Measurements from ENCODE around the gene PLCB4.

The PLCB4 gene

DNA sequence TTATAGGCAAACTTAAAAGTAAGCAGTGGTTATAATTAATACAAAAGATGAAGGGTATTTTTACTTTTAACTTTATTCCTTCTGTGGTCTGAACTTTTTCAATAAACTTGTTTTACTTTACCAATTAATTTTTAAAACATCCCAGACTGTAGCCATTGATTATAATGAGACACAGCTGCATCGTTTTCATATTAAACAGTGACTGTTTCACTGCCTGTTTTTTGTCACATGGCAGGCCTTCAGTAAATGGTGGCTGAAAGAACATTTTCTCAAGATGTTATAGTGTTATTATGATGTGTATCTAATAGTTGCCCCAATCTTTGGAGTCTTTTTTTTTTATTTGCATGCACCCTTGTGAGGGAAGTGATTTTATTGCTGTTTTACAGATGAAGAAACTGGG lies 95.1 kb downstream of the PLCB4 start:
- TF ChIP-seq, protein P1, sequence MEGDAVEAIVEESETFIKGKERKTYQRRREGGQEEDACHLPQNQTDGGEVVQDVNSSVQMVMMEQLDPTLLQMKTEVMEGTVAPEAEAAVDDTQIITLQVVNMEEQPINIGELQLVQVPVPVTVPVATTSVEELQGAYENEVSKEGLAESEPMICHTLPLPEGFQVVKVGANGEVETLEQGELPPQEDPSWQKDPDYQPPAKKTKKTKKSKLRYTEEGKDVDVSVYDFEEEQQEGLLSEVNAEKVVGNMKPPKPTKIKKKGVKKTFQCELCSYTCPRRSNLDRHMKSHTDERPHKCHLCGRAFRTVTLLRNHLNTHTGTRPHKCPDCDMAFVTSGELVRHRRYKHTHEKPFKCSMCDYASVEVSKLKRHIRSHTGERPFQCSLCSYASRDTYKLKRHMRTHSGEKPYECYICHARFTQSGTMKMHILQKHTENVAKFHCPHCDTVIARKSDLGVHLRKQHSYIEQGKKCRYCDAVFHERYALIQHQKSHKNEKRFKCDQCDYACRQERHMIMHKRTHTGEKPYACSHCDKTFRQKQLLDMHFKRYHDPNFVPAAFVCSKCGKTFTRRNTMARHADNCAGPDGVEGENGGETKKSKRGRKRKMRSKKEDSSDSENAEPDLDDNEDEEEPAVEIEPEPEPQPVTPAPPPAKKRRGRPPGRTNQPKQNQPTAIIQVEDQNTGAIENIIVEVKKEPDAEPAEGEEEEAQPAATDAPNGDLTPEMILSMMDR (IDR thresholded peaks at IDR 0.05; ENCODE audit: low read depth, low read length, missing control alignments) = no peak
- H3K4me3 ChIP-seq (ENCODE audit: low read depth, low read length) = no peak overlapping the region
- no peak for DNase-seq (ENCODE audit: low read depth)
- in situ Hi-C loops (cut with HindIII; ENCODE audit: low sequenced_read_pairs) = no loop called here

DNA sequence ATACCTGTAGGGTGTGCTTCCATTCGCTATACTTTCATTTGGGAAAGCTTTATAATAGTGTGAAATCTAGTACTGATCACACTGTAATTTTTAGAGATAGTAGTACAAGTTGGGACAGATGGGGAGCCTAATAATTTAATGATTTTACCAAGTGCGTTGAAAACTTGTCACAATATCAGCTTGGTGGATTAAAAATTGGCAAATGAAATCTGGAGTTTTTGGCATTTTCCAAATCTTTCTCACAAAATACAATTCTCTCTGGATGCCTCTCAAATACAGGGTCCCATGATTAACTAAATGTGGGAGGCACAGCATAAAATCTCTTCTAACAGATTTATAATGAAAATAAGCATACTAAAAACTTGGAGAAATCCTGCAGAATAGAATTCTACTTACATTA lies 96.4 kb downstream of the PLCB4 start:
- in situ Hi-C loops (cut with HindIII; ENCODE audit: low sequenced_read_pairs) = no loop called here
- no peak overlapping the region for H3K4me3 ChIP-seq (ENCODE audit: low read depth, low read length)
- TF ChIP-seq, protein P1 (IDR thresholded peaks at IDR 0.05; ENCODE audit: low read depth, low read length, missing control alignments) = no peak
- DNase-seq (ENCODE audit: low read depth) = no peak

DNA sequence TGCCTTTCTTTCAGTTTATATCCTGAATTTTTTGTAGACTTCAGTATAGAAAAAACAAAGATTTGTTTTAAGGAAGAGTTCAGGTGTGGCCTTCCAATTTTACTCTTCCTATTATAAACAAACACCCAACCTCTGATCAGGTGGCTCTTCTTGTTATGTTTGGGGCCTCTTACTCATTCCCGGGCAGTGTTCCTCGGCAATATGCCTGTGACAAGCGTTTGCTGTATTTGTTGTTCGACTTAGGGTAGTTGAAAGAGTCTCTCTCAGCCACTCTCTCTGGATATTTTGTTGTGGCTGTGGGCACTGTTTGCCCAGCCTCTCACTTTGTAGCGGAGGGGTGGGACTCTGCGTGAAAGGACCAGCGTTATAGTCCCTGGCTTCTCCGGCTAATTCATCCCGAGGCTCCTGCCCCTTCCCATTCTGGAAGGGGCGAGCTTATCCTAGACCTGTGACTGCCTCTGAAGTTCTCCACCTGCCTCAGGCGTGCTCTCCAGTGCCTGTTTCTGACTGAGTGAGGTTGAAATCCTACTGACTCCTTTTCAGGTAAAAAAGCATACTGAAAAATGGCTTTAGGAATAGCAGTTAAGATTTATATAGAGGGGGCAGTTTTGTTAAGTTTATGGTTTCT lies 97.4 kb downstream of the PLCB4 start:
- DNase-seq (ENCODE audit: low read depth) = no peak
- H3K4me3 ChIP-seq (ENCODE audit: low read depth, low read length) = no peak overlapping the region
- TF ChIP-seq, protein P1 (IDR thresholded peaks at IDR 0.05; ENCODE audit: low read depth, low read length, missing control alignments) = no peak
- in situ Hi-C loops (cut with HindIII; ENCODE audit: low sequenced_read_pairs) = no loop called here

DNA sequence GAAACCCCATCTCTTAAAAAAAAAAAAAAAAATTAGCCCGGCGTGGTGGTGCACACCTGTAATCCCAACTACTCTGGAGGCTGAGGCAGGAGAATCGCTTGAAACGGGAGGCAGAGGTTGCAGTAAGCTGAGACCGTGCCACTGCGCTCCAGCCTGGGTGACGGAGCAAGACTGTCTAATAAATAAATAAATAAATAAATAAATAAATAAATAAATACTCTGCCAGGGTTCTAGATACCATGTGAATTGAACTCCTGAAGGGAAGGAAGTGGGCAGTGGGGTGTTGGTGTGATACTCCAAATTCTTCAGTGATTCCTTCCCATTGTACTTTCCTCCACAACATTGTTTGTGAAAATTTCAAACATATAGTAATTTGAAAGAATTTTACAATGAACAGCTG lies 100.5 kb downstream of the PLCB4 start:
- TF ChIP-seq, protein P1 (IDR thresholded peaks at IDR 0.05; ENCODE audit: low read depth, low read length, missing control alignments) = no peak
- no peak for DNase-seq (ENCODE audit: low read depth)
- in situ Hi-C loops (cut with HindIII; ENCODE audit: low sequenced_read_pairs) = no loop called here
- H3K4me3 ChIP-seq (ENCODE audit: low read depth, low read length) = no peak overlapping the region

DNA sequence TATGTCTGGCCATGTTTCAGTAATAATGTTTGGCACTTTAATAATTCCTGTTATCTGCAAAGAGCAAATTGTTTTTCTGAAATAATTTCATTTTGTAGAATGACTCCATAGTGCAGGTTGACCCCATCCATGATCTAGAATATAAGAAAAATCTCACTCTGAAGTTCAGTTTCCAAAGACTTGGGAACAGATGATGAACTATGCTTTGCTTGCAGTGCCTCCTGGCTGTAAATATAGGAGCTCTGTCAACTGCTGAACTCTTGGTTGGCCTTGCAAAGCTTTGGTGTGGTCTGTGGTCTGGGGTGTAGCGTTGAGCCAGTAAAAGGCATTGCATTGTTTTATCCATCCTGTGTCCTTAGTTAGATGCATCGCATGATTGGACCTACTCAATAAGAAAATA lies 104.0 kb downstream of the PLCB4 start:
- in situ Hi-C loops (cut with HindIII; ENCODE audit: low sequenced_read_pairs) = no loop called here
- DNase-seq (ENCODE audit: low read depth) = peak; percentile 54
- H3K4me3 ChIP-seq (ENCODE audit: low read depth, low read length) = no peak overlapping the region
- TF ChIP-seq, protein P1 (IDR thresholded peaks at IDR 0.05; ENCODE audit: low read depth, low read length, missing control alignments) = peak; percentile 31

DNA sequence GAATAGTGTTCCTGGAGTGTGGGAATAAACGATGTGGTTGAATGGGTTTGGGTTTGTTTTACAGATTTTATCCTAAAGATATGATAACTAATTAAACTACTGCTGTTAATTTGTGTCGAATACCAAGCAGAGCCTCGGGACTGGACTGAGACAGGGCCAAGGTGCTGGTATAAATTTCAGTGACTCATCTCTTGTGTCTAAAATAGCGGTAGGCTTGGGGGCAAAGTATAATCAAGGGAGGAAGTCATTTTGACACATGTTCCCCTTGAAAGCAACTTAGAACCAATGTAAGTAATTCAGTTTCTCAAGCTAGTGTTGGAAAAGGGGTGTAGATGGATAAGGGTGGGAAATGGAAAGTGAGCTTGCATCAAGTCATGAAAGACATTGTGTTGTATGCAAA lies 108.4 kb downstream of the PLCB4 start:
- no peak for DNase-seq (ENCODE audit: low read depth)
- TF ChIP-seq, protein P1 (IDR thresholded peaks at IDR 0.05; ENCODE audit: low read depth, low read length, missing control alignments) = no peak
- H3K4me3 ChIP-seq (ENCODE audit: low read depth, low read length) = no peak overlapping the region
- in situ Hi-C loops (cut with HindIII; ENCODE audit: low sequenced_read_pairs) = no loop called here

Measured in astrocyte of the cerebellum (primary cell).